Spleen (tissue), 11 donors: Measurements from ENCODE around the gene TEPSIN. TPM values are rescaled to one million over a fixed set of nuclear protein-coding genes. Genes with fewer than 3 reads are reported as not detected.

ENCODE experiments used
- DNase-seq: peaks from one replicate; pipeline ENCODE4 v3.0.0-alpha.2; 2020
- H3K27ac ChIP-seq, 8 donors: fragments of 200-600 bp; sonication (generic) in 7 of 8; 1 replicate in 4 of 8; 2 replicates in 4 of 8; pipeline versions ENCODE4 v1.5.0 to v1.8.0; 2016 to 2021; ENCODE audit warnings: inconsistent platforms in 4 of 8, mild to moderate bottlenecking in 4 of 8, moderate library complexity in 1 of 8
- H3K27me3 ChIP-seq, 7 donors: fragments of 200-600 bp; sonication (generic) in 6 of 7; replicated peaks in 1 of 7; 1 replicate in 4 of 7; 2 replicates in 3 of 7; pipeline versions ENCODE4 v1.5.0 to v1.8.0; 2016 to 2021; ENCODE audit warnings: inconsistent platforms in 3 of 7, mild to moderate bottlenecking in 1 of 7
- H3K36me3 ChIP-seq, 6 donors: fragments of 200-600 bp; sonication (generic) in 5 of 6; 1 replicate in 4 of 6; 2 replicates in 2 of 6; pipeline versions ENCODE4 v1.5.0 to v1.8.0; 2016 to 2021; ENCODE audit warnings: inconsistent platforms in 2 of 6
- H3K4me1 ChIP-seq, 6 donors: fragments of 200-600 bp; sonication (generic) in 5 of 6; 1 replicate in 3 of 6; 2 replicates in 3 of 6; pipeline versions ENCODE4 v1.5.0 to v1.8.0; 2016 to 2021; ENCODE audit warnings: inconsistent platforms in 3 of 6
- H3K4me3 ChIP-seq, 8 donors: fragments of 200-600 bp; sonication (generic) in 7 of 8; 1 replicate in 4 of 8; 2 replicates in 4 of 8; pipeline versions ENCODE4 v1.5.0 to v1.8.0; 2016 to 2021; ENCODE audit warnings: inconsistent platforms in 4 of 8, mild to moderate bottlenecking in 4 of 8, moderate library complexity in 2 of 8
- H3K9me3 ChIP-seq, 8 donors: fragments of 200-600 bp; sonication (generic) in 7 of 8; 1 replicate in 4 of 8; 2 replicates in 4 of 8; pipeline versions ENCODE4 v1.5.0 to v1.8.0; 2016 to 2021; ENCODE audit warnings: inconsistent platforms in 4 of 8
- POLR2A ChIP-seq, 3 donors: fragments of 450-650 bp; IDR thresholded peaks; one replicate each; pipeline ENCODE4 v1.5.1; 2017; ENCODE audit warnings: antibody characterized with exemption in 3 of 3, mild to moderate bottlenecking in 1 of 3
- POLR2AphosphoS5 ChIP-seq, 3 donors: sonication (generic); formaldehyde crosslinking; IDR thresholded peaks; one replicate each; pipeline ENCODE4 v1.5.1; 2017; ENCODE audit warnings: antibody characterized with exemption in 3 of 3
- WGBS, 5 donors: extraction: QIAGEN DNeasy Blood & Tissue Kit in 3 of 5; methylation state at CpG; one replicate each; pipeline versions ENCODE4 v1.1.5 to v1.1.7; 2013 to 2018; 5-methylcytosine and 5-hydroxymethylcytosine counted together
- intact Hi-C: fragments of 100-400 bp; cut with DNase I; formaldehyde crosslinking; loops from one replicate; pipeline ENCODE4 v1.15.0; 2023; ENCODE audit warnings: low total_unique reads
- polyA plus RNA-seq, 3 donors: library from polyadenylated mRNA; stranded (reverse); fragments of 200-250 nt; gene quantifications; one replicate each; pipeline ENCODE4 v1.2.1, GENCODE V29; 2013
- total RNA-seq, 7 donors: library from RNA; depleted of rRNA in 3 of 7; stranded (reverse); fragments of >200 nt in 3 of 7; fragmentation: NEBNext Ultra II Directional in 4 of 7; extraction: Animal tissue kit (Norgen Biotek cat#: 25700) in 4 of 7; gene quantifications; one replicate each; pipeline versions ENCODE4 v1.1.0 to v1.2.1, GENCODE V29; 2016 to 2021
- TF ChIP-seq, protein P1 (sequence below), 11 experiments: fragments of 200-600 bp in 7 of 11; fragments of 450-650 bp in 4 of 11; sonication (generic) in 4 of 11; IDR thresholded peaks in 8 of 11; conservative IDR thresholded peaks in 3 of 11; 1 replicate in 7 of 11; 2 replicates in 4 of 11; pipeline versions ENCODE4 v1.4.0 to v1.8.0; 2016 to 2021; ENCODE audit warnings: antibody characterized with exemption in 11 of 11, inconsistent platforms in 4 of 11, mild to moderate bottlenecking in 1 of 11
- donor health status: healthy with polysubstance abuse.
- donor health status: DM: no; HTN: no; CAD: no; lungs with moderate emphysema.
- donor health status: DM: no; HTN: no; CAD: no.
- donor health status: Bipolar disorder and iron deficiency.
- donor health status: healthy.
- donor health status: DM: no; HTN: no; CAD: no.
- donor health status: DM: yes; HTN: yes; CAD: no.

Gene TEPSIN
- total and polyA plus RNA-seq, 10 donors, result 36.9 to 88.8 (median 72.3) TPM

DNA sequence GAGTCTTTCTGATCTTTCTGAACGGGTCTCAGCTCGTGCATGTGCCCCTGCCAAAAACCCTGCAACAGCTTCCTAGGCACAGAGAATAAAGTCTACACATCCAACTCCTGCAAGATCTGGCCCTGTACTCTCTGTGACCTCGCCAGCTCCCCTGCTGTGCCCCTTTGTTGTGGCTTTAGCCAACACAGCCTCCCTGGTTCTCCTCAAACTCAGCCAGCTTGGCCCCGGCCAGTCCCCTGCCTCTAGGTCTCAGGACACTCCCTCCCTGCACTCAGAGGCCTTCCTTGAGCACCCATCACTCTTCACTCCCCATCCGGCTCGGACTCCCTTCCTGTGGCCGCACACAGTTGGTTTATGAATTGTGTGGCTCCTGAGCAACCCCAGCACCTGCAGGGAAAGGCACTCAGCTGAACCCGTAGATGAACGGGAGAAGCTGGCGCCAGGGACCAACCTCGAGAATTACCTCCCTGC lies 17.4 kb downstream of the TEPSIN start:
- intact Hi-C loops, result no loop called here
- 72 to 84% (median 77%) methylated on average over 7 to 11 of the region's 11 CpGs for WGBS, 5 donors
- Histone ChIP-seq H3K9me3 (no peaks in the 10 kb centered on the region), H3K4me3 (peak overlapping the region in 4 of 8 donors; percentile 79 to 86 (median 86)), H3K27ac (no peak overlapping the region), H3K4me1 (peaks cover 8 to 28% (median 24%) of the 10 kb centered on the region in 6 donors), H3K27me3 (no peaks in the 10 kb centered on the region), H3K36me3 (peaks cover 0 to 37% (median 3%) of the 10 kb centered on the region in 6 donors)
- DNase-seq, result no peak
- TF ChIP-seq, protein P1, sequence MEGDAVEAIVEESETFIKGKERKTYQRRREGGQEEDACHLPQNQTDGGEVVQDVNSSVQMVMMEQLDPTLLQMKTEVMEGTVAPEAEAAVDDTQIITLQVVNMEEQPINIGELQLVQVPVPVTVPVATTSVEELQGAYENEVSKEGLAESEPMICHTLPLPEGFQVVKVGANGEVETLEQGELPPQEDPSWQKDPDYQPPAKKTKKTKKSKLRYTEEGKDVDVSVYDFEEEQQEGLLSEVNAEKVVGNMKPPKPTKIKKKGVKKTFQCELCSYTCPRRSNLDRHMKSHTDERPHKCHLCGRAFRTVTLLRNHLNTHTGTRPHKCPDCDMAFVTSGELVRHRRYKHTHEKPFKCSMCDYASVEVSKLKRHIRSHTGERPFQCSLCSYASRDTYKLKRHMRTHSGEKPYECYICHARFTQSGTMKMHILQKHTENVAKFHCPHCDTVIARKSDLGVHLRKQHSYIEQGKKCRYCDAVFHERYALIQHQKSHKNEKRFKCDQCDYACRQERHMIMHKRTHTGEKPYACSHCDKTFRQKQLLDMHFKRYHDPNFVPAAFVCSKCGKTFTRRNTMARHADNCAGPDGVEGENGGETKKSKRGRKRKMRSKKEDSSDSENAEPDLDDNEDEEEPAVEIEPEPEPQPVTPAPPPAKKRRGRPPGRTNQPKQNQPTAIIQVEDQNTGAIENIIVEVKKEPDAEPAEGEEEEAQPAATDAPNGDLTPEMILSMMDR (IDR thresholded peaks at IDR 0.05 in 8 of 11, conservative IDR thresholded peaks at IDR 0.05 in 3 of 11), result no peak
- no peak for TF ChIP-seq POLR2A (IDR thresholded peaks at IDR 0.05)
- no peak for TF ChIP-seq POLR2AphosphoS5 (IDR thresholded peaks at IDR 0.05)

DNA sequence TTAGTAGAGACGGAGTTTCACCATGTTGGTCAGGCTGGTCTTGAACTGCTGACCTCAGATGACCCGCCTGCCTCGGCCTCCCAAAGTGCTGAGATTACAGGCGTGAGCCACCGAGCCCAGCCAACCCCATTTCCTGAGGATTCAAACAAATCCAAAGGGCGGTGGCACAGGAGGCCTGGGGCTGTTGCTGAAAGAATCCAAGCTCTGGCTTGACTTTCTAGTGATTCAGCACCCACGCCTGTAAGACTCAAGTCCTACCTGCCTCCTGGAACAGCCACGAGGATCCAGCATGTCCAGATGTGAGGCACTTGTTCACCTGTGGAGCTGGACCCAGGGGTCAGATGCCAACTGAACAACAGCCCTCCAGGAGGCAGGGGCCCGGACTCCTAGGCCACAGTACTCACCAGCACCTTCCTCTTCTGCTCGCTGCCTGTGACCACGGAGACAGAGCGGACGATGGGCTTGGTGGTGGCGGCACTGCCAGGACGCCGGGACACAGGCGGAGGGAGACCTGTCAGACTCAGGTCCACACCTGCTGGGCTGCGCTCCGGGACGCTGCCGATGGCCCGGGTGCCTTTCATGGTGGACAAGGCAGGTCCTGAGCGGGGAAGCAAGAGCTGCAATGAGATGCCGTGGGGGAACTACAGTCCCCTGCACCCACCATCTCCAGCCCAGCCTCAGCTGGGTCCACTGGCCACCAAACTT lies 19.2 kb downstream of the TEPSIN start:
- Histone ChIP-seq H3K4me1 (peaks cover 8 to 28% (median 24%) of the 10 kb centered on the region in 6 donors), H3K36me3 (peaks cover 0 to 39% (median 3%) of the 10 kb centered on the region in 6 donors), H3K27me3 (no peaks in the 10 kb centered on the region), H3K27ac (no peak overlapping the region), H3K4me3 (no peak overlapping the region), H3K9me3 (no peaks in the 10 kb centered on the region)
- no peak for DNase-seq
- TF ChIP-seq, protein P1 (IDR thresholded peaks at IDR 0.05 in 8 of 11, conservative IDR thresholded peaks at IDR 0.05 in 3 of 11), result no peak
- TF ChIP-seq POLR2AphosphoS5 (IDR thresholded peaks at IDR 0.05), result no peak
- TF ChIP-seq POLR2A (IDR thresholded peaks at IDR 0.05), result no peak
- WGBS, 5 donors, result 86 to 97% (median 94%) methylated on average over 8 to 24 of the region's 24 CpGs
- intact Hi-C loops, result no loop called here

DNA sequence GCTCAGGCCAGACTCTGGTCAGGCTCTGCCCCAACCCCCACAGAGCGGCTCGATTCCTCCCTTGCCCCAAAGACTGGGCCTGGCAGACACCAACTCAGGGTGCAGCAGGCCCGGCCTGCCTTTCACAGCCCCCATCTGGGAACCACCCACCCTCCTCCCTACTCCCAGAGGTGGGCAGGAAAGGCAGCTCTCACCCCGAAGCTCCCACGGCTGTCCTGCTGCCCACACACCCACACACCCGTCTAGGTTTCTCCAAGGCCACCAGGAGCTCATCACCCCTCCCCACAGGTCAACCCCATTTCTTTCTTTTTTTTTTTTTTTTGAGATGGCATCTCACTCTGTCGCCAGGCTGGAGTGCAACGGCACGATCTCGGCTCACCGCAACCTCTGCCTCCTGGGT lies 19.9 kb downstream of the TEPSIN start:
- Histone ChIP-seq H3K4me3 (no peak overlapping the region), H3K27me3 (no peaks in the 10 kb centered on the region), H3K4me1 (peaks cover 8 to 28% (median 24%) of the 10 kb centered on the region in 6 donors), H3K27ac (no peak overlapping the region), H3K36me3 (peaks cover 0 to 39% (median 3%) of the 10 kb centered on the region in 6 donors), H3K9me3 (no peaks in the 10 kb centered on the region)
- no peak for DNase-seq
- WGBS, 5 donors, result 92 to 97% (median 93%) methylated on average over 9 to 11 of the region's 11 CpGs
- intact Hi-C loops, result no loop called here
- TF ChIP-seq POLR2AphosphoS5 (IDR thresholded peaks at IDR 0.05), result no peak
- TF ChIP-seq, protein P1 (IDR thresholded peaks at IDR 0.05 in 8 of 11, conservative IDR thresholded peaks at IDR 0.05 in 3 of 11), result no peak
- TF ChIP-seq POLR2A (IDR thresholded peaks at IDR 0.05), result no peak

DNA sequence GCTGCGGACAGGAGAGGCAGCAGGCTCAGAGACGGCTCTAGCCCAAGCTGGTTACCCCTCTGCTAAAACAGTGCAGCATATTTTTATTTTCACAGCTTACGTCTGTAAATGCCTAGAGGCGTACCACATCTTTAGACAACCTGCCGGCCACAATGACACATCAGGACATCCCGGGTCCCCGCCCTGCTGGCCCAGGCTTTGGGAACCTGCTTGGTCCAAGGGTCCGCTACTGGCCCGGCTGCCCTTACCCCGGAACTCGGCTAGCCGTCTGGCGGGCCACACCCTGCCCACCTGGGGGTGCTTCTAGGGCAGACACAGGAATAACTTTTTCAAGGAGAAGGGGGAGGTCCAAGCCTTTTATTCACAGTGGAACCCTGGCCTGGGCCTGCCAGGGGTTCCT lies 20.4 kb downstream of the TEPSIN start:
- H3K4me1 ChIP-seq, result peaks cover 8 to 22% (median 19%) of the 10 kb centered on the region in 6 donors
- H3K4me3 ChIP-seq, result no peak overlapping the region
- H3K36me3 ChIP-seq, result peaks cover 0 to 39% (median 3%) of the 10 kb centered on the region in 6 donors
- H3K27me3 ChIP-seq, result no peaks in the 10 kb centered on the region
- no peaks in the 10 kb centered on the region for H3K9me3 ChIP-seq
- WGBS, 5 donors, result 84 to 93% (median 89%) methylated on average over 13 of the region's 13 CpGs
- TF ChIP-seq POLR2A (IDR thresholded peaks at IDR 0.05), result no peak
- TF ChIP-seq, protein P1 (IDR thresholded peaks at IDR 0.05 in 8 of 11, conservative IDR thresholded peaks at IDR 0.05 in 3 of 11), result no peak
- TF ChIP-seq POLR2AphosphoS5 (IDR thresholded peaks at IDR 0.05), result no peak
- H3K27ac ChIP-seq, result no peak overlapping the region
- intact Hi-C loops, result no loop called here
- no peak for DNase-seq
